GM12801 (cell line): Measurements from ENCODE around the gene LRRC8E.

Experiments used
- TF ChIP-seq, protein P1 (sequence below): IDR thresholded peaks from one replicate; pipeline ENCODE4 v1.5.1; 2011; ENCODE audit warnings: control low read depth; ENCODE audit not compliant: insufficient read length; ENCODE audit errors: extremely low read depth

Gene LRRC8E

DNA sequence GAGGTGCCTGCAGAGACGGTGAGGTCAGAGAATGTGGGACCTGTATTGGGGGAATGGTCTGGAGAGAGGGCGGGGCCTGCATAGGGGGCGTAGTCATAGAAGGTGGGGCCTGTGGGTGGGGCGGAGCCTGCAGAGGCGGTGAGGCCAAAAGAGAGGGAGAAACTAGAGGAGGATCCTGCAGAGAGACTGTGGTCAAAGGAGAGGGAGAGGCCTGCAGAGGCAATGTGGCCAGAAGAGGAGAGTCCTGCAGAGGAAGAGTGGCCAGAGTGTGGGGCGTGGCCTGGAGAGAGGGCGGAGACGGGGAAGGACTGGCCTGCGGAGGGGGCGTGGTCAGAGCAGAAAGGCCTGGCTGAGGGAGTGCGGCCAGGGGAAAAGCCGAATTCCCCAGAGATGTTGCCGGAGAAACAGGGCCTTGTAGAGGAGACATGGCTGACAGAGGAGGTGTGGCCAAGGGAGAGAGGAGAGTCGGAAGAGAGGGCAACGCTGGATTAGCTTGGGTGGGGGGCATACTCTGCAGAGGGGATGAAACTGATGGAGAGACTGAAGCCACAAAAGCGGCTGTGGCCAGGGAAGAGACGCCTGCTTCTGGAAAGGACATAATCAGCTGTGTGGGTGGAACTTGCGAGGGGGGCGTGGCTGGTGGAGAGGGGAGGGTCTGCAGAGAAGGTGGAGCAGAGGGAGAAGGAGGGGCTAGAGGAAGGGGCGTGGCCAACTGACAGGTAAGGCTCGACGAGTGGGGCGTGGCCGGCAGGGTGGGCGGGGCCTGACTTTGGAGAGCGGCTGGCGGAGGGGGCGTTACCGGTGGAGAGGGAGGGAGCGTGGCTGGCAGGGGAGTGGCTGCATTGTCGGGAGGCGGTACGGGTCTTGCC is 16.6 kb upstream of the LRRC8E start:
- TF ChIP-seq, protein P1, sequence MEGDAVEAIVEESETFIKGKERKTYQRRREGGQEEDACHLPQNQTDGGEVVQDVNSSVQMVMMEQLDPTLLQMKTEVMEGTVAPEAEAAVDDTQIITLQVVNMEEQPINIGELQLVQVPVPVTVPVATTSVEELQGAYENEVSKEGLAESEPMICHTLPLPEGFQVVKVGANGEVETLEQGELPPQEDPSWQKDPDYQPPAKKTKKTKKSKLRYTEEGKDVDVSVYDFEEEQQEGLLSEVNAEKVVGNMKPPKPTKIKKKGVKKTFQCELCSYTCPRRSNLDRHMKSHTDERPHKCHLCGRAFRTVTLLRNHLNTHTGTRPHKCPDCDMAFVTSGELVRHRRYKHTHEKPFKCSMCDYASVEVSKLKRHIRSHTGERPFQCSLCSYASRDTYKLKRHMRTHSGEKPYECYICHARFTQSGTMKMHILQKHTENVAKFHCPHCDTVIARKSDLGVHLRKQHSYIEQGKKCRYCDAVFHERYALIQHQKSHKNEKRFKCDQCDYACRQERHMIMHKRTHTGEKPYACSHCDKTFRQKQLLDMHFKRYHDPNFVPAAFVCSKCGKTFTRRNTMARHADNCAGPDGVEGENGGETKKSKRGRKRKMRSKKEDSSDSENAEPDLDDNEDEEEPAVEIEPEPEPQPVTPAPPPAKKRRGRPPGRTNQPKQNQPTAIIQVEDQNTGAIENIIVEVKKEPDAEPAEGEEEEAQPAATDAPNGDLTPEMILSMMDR: no peak

DNA sequence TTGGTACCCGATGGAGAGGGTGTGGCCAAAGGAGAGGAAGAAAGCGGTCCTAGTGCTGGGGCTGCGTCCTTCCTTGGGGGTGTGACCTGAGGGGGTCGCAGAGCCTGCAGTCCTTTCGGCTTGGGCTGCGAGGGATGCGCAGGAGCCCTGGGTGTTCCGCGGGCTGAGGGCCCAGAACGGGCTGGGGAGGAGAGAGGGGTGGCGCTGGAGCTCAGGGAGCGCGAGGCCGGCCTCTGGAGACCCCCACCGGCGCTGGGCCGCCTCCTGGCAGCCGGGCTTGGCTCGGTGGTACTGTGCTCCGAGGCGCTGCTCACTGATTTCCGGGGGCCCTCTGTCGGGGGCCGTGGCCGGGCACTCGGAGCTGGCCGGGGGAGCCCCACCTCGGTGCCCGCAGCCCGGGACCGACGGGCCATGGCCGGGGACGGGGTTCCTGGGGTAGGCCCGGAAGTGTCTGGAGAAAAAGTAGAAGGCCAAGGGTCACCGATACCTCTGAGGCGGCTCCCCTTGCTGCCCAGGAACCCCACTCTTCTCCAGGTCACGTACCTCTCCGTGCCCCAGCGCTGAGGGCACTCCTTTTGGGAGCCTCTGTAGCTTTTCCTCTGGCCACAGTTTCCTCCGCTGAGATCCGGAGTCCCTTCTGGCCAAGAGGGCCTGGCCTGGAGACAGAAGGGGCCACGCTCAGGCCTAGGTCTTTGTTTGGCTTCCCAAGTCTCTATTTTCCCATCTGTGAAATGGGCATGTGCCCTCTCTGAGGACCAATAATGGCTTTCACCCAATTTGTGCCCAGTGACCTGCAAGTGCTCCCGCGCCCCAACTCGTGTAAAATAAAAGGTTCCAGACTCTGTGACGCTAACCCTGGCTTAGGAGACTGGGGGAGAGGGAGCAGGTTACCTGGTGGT is 15.8 kb upstream of the LRRC8E start:
- TF ChIP-seq, protein P1: no peak

DNA sequence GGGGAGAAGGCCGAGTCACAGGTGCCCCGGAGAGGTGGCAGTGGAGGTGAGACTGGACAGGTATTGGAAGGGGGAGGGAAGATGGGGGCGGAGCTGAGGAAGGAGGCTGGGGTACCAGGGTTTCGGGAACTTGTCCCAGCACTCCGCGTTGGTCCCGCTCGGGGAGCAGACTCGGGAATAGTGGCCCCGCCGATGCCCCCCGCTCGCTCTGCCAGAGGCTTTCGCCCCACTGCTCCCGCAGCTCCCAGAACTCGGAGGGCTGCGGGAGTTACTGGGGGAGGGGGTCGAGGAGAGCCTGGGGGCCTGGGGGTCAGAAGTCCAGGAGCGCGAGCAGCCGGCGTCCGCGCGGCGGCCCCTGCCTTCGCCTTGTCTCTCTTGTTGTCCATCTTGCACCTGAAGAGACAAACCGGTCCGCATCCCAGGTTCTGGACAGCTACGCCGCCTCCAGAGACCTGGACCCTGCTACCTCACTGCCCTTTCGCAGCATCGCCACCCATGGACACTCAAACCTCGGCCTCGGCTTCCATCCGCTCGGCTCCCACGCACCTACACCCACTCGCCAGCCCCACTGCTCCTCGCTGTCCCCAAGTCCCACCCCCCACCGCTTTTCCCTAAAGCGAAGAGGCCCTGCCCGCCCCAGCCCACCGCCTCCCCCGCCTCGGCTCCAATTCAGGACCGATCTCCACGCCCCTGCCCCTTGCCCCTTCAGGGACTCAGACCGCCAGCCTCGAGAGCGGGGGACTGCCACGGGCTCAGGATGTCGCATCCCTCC is 14.8 kb upstream of the LRRC8E start:
- TF ChIP-seq, protein P1: no peak

DNA sequence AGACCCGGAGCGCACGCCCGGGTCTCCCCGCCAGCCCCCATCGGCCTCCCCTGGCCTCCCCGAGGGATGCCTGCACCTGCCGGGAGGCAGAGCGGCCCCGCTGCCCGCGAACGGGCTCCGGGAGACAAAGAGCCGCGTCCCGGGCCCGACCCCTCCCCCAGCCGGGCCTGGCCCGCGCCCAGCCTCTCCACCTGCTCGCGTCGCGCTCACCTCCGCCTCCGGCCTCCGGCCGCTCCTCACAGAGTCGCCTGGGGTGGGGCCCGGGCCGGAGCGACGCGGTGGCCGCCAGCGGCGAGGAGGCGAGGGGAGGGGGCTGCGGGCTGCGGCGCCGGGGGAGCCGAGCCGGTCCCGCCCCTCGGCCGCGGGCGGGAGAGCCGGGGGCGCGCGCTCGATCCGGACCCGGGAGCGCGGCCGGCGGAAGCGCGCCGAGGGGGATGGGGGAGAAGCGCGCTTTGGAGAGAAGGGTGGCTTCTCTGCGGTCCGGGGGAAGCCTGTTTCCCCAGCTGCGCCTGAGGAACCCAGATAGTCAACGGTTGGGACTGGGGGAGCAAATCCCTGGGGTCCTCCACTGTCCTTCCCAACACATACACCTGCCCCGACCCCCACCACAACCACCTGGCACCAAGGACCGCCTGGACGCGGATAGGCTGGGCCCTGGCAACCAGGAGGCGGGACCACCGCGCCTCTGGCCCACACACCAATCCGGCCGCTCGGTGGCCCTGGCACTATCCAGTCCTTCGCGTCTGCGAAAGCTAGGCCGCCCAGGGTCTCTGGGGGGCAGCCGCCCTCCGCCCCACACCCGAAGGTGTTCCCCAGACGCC is 14.0 kb upstream of the LRRC8E start, which contains the start of gene PRR36:
Gene PRR36 (minus strand): TSS at position 315 of the 821 bp plus-strand sequence. CDS start 701 bp downstream, outside the sequence.
- TF ChIP-seq, protein P1: no peak

DNA sequence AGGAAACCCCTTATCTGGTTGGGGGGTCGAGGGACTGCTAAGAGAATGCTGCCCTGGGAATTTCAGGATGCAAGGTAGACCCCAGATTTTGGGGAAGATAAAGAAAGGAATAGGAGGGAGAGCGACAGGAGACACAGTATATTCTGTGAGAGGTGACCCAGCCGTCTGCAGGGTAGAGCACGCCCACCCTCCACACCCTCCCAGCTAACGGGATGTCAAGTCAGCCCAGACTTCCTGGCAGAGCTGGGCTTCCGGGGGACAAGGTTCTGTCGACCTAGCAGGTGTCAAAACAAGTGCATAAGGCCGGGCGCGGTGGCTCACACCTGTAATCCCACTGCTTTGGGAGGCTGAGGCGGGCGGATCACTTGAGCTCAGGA is 13.4 kb upstream of the LRRC8E start:
- TF ChIP-seq, protein P1: no peak

DNA sequence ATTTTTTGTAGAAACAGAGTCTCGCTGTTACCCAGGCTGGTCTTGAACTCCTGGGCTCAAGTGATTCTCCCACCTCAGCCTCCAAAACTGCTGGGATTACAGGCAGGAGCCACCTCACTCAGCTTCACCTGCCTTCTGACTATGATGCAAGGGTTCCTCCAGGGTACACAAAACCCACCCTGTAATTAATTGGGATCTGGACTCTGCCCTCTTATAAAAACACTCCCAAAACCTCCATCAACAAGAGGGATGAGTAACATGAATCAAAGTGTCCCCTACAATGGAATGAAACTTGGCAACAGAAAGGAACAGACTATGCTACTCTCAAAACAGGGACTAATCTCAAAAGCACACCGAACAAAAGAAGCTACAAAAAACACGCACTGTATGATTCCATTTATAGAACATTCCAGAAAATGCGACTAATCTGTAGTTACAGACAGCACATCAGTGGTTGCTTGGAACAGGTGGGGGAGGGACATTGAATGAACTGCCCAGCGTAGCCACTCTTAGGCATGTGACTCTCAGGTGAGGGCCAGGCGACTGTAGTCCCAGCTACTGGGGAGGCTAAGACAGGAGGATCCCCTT is 11.0 kb upstream of the LRRC8E start:
- TF ChIP-seq, protein P1: no peak
